Neutrophil (primary cell): ENCODE results near the gene SYDE2.
"Not testable (repeated sequence)": the region's sequence is repeated elsewhere in the genome, so short reads cannot be mapped to it uniquely, and the experiment has no call there.

Source experiments
- H3K27ac ChIP-seq: fragments of 200-600 bp; sonication (generic); 2 replicates; pipeline ENCODE4 v1.5.1; 2016; ENCODE audit warnings: mild to moderate bottlenecking, moderate library complexity
- H3K27me3 ChIP-seq: fragments of 200-600 bp; sonication (generic); 2 replicates; pipeline ENCODE4 v1.6.0; 2016; ENCODE audit warnings: mild to moderate bottlenecking
- H3K36me3 ChIP-seq: fragments of 200-600 bp; sonication (generic); 2 replicates; pipeline ENCODE4 v1.5.1; 2017
- H3K4me1 ChIP-seq, 2 experiments: fragments of 200-600 bp in 1 of 2; sonication (generic) in 1 of 2; 1 replicate in 1 of 2; 2 replicates in 1 of 2; pipeline versions ENCODE4 v1.5.1 to v1.6.1; 2013 to 2016; ENCODE audit warnings: low read depth in 1 of 2, low read length in 1 of 2, mild to moderate bottlenecking in 1 of 2, moderate library complexity in 1 of 2; ENCODE audit not compliant: control insufficient read depth in 1 of 2, insufficient read depth in 1 of 2
- H3K4me3 ChIP-seq, 2 experiments: fragments of 200-600 bp in 1 of 2; sonication (generic) in 1 of 2; 1 replicate in 1 of 2; 2 replicates in 1 of 2; pipeline ENCODE4 v1.5.1; 2013 to 2016; ENCODE audit warnings: low read depth in 1 of 2, low read length in 1 of 2, mild to moderate bottlenecking in 1 of 2, moderate library complexity in 1 of 2
- H3K9me3 ChIP-seq: fragments of 200-600 bp; sonication (generic); 2 replicates; pipeline ENCODE4 v1.5.1; 2016
- TF ChIP-seq, protein P1 (sequence below): fragments of 200-600 bp; sonication (generic); IDR thresholded peaks from 2 replicates; pipeline ENCODE4 v1.5.1; 2016; ENCODE audit warnings: antibody characterized with exemption

The SYDE2 gene

DNA sequence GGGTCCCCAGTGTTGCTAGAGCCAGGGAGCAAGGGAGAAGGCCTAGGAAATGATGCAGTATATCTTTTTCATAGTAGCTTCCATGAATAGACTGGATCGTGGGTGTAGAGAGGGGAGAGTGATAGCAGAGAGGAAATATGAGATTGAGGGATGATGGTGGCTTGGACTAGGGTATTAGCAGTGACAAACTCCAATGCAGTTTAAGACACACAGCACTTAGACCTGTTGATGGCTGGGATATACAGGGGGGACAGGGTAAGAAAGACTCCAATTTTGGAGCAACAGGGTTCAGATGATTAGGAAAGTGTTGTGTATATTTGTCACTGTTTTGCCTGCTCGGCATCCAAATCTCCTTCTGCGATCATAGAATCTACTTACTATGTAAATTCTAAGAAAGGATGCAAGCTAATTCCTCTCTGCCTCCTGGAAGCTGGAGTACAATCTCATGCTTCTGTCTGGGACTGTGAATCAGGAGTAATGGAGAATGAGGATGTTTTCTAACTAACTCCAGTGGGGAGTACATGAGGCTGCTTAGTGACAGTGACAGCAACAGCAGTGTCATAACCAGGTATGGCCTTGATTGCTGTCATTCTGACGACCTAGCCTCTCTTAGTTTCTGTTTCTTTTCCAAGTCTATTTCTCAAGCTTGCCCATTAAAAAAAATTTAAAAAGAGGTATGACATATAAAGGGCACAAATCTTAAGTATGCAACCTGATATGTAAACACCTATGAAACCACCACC is 47.5 kb downstream of the SYDE2 start:
- Histone ChIP-seq H3K4me3 (no peak overlapping the region), H3K9me3 (no peaks in the 10 kb centered on the region), H3K4me1 (no peaks in the 10 kb centered on the region), H3K36me3 (no peaks in the 10 kb centered on the region), H3K27me3 (no peaks in the 10 kb centered on the region), H3K27ac (no peak overlapping the region)
- TF ChIP-seq, protein P1, sequence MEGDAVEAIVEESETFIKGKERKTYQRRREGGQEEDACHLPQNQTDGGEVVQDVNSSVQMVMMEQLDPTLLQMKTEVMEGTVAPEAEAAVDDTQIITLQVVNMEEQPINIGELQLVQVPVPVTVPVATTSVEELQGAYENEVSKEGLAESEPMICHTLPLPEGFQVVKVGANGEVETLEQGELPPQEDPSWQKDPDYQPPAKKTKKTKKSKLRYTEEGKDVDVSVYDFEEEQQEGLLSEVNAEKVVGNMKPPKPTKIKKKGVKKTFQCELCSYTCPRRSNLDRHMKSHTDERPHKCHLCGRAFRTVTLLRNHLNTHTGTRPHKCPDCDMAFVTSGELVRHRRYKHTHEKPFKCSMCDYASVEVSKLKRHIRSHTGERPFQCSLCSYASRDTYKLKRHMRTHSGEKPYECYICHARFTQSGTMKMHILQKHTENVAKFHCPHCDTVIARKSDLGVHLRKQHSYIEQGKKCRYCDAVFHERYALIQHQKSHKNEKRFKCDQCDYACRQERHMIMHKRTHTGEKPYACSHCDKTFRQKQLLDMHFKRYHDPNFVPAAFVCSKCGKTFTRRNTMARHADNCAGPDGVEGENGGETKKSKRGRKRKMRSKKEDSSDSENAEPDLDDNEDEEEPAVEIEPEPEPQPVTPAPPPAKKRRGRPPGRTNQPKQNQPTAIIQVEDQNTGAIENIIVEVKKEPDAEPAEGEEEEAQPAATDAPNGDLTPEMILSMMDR, result no peak

DNA sequence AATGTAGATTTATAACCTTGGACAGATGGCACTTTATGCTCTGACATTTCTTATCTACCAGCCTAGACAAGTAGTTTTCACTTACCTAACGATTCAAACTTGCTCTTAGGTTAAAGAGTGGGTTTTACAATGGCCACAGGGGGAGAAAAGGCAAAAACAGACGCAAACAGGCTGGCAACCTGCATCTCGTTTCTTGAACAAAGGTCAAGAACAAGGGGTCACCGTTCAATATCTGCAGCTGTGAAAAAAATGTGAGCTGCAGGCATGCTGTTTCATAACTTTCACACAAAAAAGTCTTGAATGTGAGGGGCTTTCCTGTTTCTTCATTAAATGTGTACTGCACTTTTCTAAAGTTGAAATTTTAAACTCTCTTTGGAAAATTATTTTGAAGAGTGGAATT is 49.4 kb downstream of the SYDE2 start:
- Histone ChIP-seq H3K9me3 (no peaks in the 10 kb centered on the region), H3K27me3 (no peaks in the 10 kb centered on the region), H3K36me3 (no peaks in the 10 kb centered on the region), H3K4me1 (no peaks in the 10 kb centered on the region), H3K4me3 (no peak overlapping the region), H3K27ac (no peak overlapping the region)
- TF ChIP-seq, protein P1, result no peak

DNA sequence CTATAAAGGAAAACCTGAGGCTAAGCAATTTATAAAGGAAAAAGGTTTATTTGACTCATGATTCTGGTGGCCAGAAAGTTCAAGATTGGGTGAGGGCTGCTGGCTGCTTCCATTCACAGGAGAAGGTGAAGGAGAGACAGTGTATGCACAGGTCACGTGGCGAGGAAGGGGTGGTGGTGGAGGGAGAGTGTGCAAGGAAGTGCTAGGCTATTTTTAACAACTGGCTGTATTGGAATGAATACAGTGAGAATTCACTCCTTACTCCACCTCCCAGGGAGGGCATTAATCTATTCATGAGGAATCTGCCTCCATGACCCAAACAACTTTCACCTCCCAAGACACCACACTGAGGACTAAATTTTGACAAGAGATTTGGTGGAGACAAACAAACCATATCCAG is 51.0 kb downstream of the SYDE2 start:
- H3K4me1 ChIP-seq, result no peaks in the 10 kb centered on the region
- no peak overlapping the region for H3K4me3 ChIP-seq
- no peaks in the 10 kb centered on the region for H3K36me3 ChIP-seq
- no peaks in the 10 kb centered on the region for H3K9me3 ChIP-seq
- no peaks in the 10 kb centered on the region for H3K27me3 ChIP-seq
- TF ChIP-seq, protein P1, result no peak
- no peak overlapping the region for H3K27ac ChIP-seq

DNA sequence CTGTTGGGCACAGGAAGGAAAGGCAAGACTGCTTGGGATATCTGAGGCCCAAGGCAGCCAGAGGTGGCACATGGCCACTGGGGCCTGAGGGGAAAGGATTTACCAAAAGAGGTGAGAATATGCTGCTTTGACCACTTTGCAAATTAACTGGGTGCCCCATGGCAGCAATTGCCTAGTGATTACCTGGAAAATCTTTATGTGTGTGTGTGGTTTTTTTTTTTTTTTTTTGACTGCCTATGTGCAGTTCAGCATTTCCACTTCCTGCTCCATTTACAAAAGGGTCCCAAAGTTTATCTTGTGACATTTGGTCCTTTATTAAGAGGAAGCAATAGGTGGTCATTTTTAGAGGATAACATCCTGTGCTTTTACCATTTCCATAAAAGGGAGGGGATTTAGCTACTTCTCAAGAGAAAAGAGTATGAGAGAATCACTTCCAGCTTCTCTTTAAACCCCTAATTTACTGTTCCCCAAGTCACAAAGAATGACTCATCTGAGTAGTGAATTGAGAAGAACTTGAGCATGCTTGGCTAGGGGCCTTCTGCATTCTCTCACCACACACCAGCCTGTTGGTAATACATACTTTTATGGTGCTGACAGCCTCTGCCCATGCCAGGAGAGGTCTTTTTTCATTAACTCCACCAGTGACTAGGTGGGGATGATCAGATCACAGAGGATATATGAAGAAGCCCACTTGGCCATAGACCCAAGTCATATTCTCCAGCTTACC is 52.1 kb downstream of the SYDE2 start:
- no peak overlapping the region for H3K27ac ChIP-seq
- no peaks in the 10 kb centered on the region for H3K9me3 ChIP-seq
- TF ChIP-seq, protein P1, result no peak
- H3K36me3 ChIP-seq, result no peaks in the 10 kb centered on the region
- H3K27me3 ChIP-seq, result no peaks in the 10 kb centered on the region
- no peak overlapping the region for H3K4me3 ChIP-seq
- no peaks in the 10 kb centered on the region for H3K4me1 ChIP-seq

DNA sequence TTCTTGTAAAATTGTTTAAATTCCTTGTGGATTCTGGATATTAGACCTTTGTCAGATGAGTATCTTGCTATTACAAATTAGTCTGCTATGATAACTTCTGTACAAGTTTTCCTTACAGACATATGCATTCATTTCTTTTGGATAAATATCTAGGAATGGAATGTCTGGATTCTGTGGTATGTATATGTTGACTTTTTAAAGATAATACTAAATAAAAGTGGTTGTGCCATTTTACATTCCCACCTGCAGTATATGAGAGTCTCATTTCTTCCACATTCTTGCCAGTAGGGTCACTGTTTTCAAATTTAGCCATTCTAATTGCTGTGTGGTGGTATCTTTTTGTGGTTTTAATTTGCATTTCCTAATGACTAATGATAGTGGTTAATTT is 53.9 kb downstream of the SYDE2 start:
- Histone ChIP-seq H3K36me3 (no peaks in the 10 kb centered on the region), H3K27me3 (no peaks in the 10 kb centered on the region), H3K27ac (no peak overlapping the region), H3K9me3 (no peaks in the 10 kb centered on the region), H3K4me3 (no peak overlapping the region), H3K4me1 (no peaks in the 10 kb centered on the region)
- TF ChIP-seq, protein P1, result no peak

DNA sequence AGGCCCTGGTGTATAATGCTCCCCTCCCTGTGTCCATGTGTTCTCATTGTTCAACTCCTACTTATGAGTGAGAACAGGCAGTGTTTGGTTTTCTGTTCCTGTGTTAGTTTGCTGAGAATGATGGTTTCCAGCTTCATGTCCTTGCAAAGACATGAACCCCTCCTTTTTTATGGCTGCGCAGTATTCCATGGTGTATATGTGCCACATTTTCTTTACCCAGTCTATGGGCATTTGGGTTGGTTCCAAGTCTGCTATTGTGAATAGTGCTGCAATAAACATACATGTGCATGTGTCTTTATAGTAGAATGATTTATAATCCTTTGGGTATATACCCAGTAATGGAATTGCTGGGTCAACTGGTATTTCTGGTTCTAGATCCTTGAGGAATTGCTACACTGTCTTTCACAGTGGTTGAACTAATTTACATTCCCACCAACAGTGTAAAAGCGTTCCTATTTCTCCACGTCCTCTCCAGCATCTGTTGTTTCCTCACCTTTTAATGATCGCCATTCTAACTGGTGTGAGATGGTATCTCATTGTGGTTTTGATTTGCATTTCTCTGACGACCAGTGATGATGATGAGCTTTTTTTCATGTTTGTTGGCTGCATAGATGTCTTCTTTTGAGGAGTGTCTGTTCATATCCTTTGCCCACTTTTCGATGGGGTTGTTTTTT is 54.4 kb downstream of the SYDE2 start:
- not testable (repeated sequence) for H3K27me3 ChIP-seq, H3K4me3 ChIP-seq, H3K4me1 ChIP-seq, H3K36me3 ChIP-seq, H3K9me3 ChIP-seq, H3K27ac ChIP-seq
